Activated CD4-positive, alpha-beta memory T cell treated with anti-CD3 and anti-CD28 coated beads for 36 hours (primary cell): ENCODE measurements around the gene UBALD2. TPM values are rescaled to one million over a fixed set of nuclear protein-coding genes. Genes with fewer than 3 reads are reported as not detected.
"Not testable (repeated sequence)": the region's sequence is repeated elsewhere in the genome, so short reads cannot be mapped to it uniquely, and the experiment has no call there.

Experiments
- CTCF ChIA-PET: fragments of 350-600 bp; sonication (Branson Sonifier 250); formaldehyde crosslinking; loops from one replicate; lab custom pipeline; 2021; ENCODE audit warnings: antibody characterized with exemption, inconsistent platforms; lab: Charles Lee
- POLR2A ChIA-PET: fragments of 350-600 bp; sonication (Branson Sonifier 250); formaldehyde crosslinking; loops from one replicate; lab custom pipeline; 2021; ENCODE audit warnings: antibody characterized with exemption; lab: Charles Lee
- DNase-seq: peaks from one replicate; pipeline ENCODE4 v3.0.0-alpha.2; 2020
- H3K27ac Mint-ChIP-seq: one replicate; pipeline ENCODE4 v1.8.0; 2021; ENCODE audit warnings: mixed read lengths
- H3K27me3 Mint-ChIP-seq: one replicate; pipeline ENCODE4 v1.8.0; 2021; ENCODE audit warnings: mixed read lengths
- H3K36me3 Mint-ChIP-seq: one replicate; pipeline ENCODE4 v1.8.0; 2021; ENCODE audit warnings: mixed read lengths
- H3K4me1 Mint-ChIP-seq: one replicate; pipeline ENCODE4 v1.8.0; 2021; ENCODE audit warnings: low read depth, mixed read lengths
- H3K4me3 Mint-ChIP-seq: one replicate; pipeline ENCODE4 v1.8.0; 2021; ENCODE audit warnings: mild to moderate bottlenecking, mixed read lengths
- H3K9me3 Mint-ChIP-seq: one replicate; pipeline ENCODE4 v1.8.0; 2021; ENCODE audit warnings: mixed read lengths
- intact Hi-C: fragments of 100-400 bp; cut with micrococcal nuclease; formaldehyde crosslinking; loops from one replicate; pipeline ENCODE4 v1.15.1; 2023
- total RNA-seq, 2 experiments: library from RNA; stranded (reverse); gene quantifications; one replicate each; pipeline ENCODE4 v1.2.3, GENCODE V29; 2021

UBALD2 gene
- total RNA-seq, result 100 to 1,000 TPM; 317 TPM

DNA sequence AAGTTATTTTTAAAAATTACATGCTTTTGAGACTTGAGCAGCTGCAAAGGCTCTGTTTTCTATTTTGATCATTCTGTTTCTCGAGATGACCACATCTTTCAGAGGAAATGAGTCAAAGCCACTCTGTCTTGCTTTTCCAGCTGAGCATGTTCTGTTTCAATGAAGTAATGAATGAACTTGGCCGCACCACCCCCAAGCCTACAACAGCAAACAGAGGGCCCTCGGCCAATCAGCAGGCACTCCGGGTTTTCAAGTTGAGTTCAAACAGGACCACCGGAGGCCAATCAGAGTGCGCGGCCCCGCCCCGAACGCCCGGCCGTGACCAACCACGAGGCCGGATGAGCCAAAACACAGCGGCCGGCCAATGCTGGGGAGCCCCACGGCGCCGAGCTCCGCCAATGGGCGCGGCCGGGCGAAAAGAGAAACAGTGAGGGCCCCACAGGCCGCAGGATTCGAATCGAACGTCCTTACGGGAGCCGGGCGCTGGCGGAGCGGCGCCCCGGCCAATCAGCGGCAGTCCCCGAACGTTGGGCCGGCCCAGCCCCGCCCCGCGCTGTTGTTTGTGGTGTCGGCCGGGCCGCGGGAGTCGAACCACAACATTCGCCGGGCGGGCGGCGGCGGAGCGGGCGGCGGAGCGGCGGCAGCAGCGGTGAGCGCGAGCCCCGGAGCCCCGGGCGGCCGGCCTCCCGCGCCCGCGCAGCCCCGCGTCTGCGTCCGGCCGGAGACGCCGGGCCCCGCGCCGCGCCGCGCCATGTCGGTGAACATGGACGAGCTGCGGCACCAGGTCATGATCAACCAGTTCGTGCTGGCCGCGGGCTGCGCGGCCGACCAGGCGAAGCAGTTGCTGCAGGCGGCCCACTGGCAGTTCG lies at the start of gene UBALD2:
Gene UBALD2 (plus strand): TSS at position 594 of the 869 bp plus-strand sequence. CDS start 158 bp downstream, at position 752.
- Mint-ChIP-seq H3K27ac (peak within 1 kb of the TSS; percentile 97), H3K9me3 (no peaks in the 10 kb centered on the region), H3K36me3 (peaks cover 42% of the 10 kb centered on the region), H3K4me3 (peak within 1 kb of the TSS; percentile 92), H3K4me1 (peaks cover 48% of the 10 kb centered on the region), H3K27me3 (no peaks in the 10 kb centered on the region)
- intact Hi-C loops, result loop anchor here (1.0 to 5.0 kb wide), 6 partner anchors 7 to 480 kb away; partner anchors contain the start of genes MFSD11, SRSF2 and UNK
- DNase-seq, result peak; percentile 100
- CTCF ChIA-PET, result interaction anchor here (0.7 to 3.9 kb wide), 13 partner anchors 8 to 144 kb away, joined by 3 to 15 read pairs (median 4); no protein-coding TSS in a partner anchor
- POLR2A ChIA-PET, result interaction anchor here (0.6 to 12.3 kb wide), 18 partner anchors 8 to 292 kb away, joined by 3 to 298 read pairs (median 6); partner anchors contain the start of genes EXOC7 and RNF157

- ChIA-PET CTCF (interaction anchor here (0.7 to 1.5 kb wide), 5 partner anchors 17 to 339 kb away, joined by 3 to 5 read pairs (median 3); no protein-coding TSS in a partner anchor), POLR2A (interaction anchor here (0.7 to 0.9 kb wide), 2 partner anchors 48 to 163 kb away, joined by 3 to 4 read pairs; partner anchors contain the start of gene UBALD2)
- H3K27ac Mint-ChIP-seq, result no peak overlapping the region
- no peak overlapping the region for H3K4me3 Mint-ChIP-seq
- peaks cover 2% of the 10 kb centered on the region for H3K36me3 Mint-ChIP-seq
- intact Hi-C loops, result no loop called here
- H3K9me3 Mint-ChIP-seq, result no peaks in the 10 kb centered on the region
- peaks cover 45% of the 10 kb centered on the region for H3K4me1 Mint-ChIP-seq
- DNase-seq, result no peak
- H3K27me3 Mint-ChIP-seq, result no peaks in the 10 kb centered on the region
Measured at GRCh38 chr17:76217081-76217480, 48.1 kb upstream of the UBALD2 start.

- CTCF ChIA-PET, result interaction anchor here (1.0 kb wide), 1 partner anchor 14 kb away, joined by 3 read pairs; no protein-coding TSS in a partner anchor
- Mint-ChIP-seq H3K4me3 (no peak overlapping the region), H3K27me3 (no peaks in the 10 kb centered on the region), H3K4me1 (peaks cover 31% of the 10 kb centered on the region), H3K27ac (peak overlapping the region; percentile 68), H3K36me3 (no peaks in the 10 kb centered on the region), H3K9me3 (no peaks in the 10 kb centered on the region)
- no peak for DNase-seq
- intact Hi-C loops, result loop anchor here (2.0 kb wide), 1 partner anchor 21 kb away; no protein-coding TSS in a partner anchor
- POLR2A ChIA-PET, result interaction anchor here (1.2 to 1.4 kb wide), 2 partner anchors 12 to 28 kb away, joined by 5 read pairs; no protein-coding TSS in a partner anchor
Measured at GRCh38 chr17:76219670-76220383, 45.3 kb upstream of the UBALD2 start.

GRCh38 chr17:76223802-76224201 lies 41.3 kb upstream of the UBALD2 start:
- ChIA-PET CTCF (interaction anchor here (0.9 kb wide), 1 partner anchor 35 kb away, joined by 3 read pairs; no protein-coding TSS in a partner anchor), POLR2A (no interaction called here)
- Mint-ChIP-seq H3K36me3 (peaks cover 6% of the 10 kb centered on the region), H3K9me3 (no peaks in the 10 kb centered on the region), H3K4me3 (no peak overlapping the region), H3K27ac (no peak overlapping the region), H3K27me3 (no peaks in the 10 kb centered on the region), H3K4me1 (peaks cover 17% of the 10 kb centered on the region)
- intact Hi-C loops, result no loop called here
- no peak for DNase-seq

DNA sequence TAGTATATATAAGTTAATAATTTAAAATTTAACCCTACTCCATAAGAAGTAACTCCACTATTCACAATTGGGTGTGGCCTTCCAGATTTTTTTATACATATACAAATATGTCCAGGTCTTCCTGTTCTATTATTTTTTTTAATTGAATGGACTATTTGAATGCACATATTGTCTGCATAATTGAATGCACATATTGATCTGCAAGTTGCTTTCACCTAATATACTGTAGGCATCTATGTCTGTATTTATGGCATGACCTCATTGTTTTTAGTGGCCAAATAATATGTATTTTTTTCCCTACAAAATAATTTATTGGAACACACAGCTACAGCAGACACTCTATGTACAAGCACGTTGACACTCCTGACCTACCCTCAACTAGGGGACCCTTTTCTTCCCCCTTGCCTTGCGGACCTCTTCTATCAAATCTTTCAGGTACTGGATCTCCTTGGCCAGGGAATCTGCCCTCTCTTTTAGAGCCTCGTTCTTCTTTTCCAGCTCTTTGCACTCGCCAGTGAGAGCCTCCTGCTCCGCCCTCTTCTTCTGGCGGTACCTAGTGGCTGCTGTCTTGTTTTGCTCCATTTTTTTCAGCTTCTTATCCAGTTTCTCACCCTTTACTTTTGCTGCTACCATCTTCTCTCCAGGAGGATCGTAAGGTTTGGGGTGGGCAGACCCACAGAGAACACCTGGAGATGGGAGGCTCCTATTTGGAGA lies 39.6 kb upstream of the UBALD2 start:
- CTCF ChIA-PET, result not testable (repeated sequence)

GRCh38 chr17:76226749-76227148 lies 38.4 kb upstream of the UBALD2 start:
- intact Hi-C loops, DNase-seq, POLR2A ChIA-PET, CTCF ChIA-PET, H3K27me3 Mint-ChIP-seq, H3K9me3 Mint-ChIP-seq, H3K4me3 Mint-ChIP-seq, H3K27ac Mint-ChIP-seq, H3K36me3 Mint-ChIP-seq: not testable (repeated sequence)
- H3K4me1 Mint-ChIP-seq, result peaks cover 19% of the 10 kb centered on the region

More for the DNA sequence above, 39.6 kb upstream of the UBALD2 start:
- H3K27me3 Mint-ChIP-seq, H3K27ac Mint-ChIP-seq, DNase-seq, H3K4me3 Mint-ChIP-seq, H3K36me3 Mint-ChIP-seq, intact Hi-C loops, POLR2A ChIA-PET, H3K9me3 Mint-ChIP-seq: not testable (repeated sequence)
- peaks cover 19% of the 10 kb centered on the region for H3K4me1 Mint-ChIP-seq

DNA sequence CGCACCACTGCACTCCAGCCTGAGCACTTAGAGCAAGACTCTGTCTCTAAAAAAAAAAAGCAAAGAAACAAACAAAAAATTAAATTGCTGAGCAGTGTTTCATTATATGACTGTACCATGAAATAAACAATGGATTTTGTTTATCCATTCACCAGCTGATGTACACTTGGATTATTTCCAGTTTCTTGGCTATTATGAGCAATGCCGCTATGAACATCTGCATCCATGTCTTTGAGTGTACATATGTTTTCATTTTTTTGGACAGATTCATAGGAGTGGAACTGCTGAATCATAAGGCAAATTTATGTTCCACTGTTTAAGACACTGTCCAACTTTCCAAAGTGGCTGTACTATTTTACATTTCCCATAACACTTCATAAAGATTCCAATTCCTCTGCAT lies 32.8 kb upstream of the UBALD2 start:
- H3K9me3 Mint-ChIP-seq, result no peaks in the 10 kb centered on the region
- POLR2A ChIA-PET, result no interaction called here
- intact Hi-C loops, result no loop called here
- CTCF ChIA-PET, result interaction anchor here (1.1 kb wide), 1 partner anchor 53 kb away, joined by 3 read pairs; no protein-coding TSS in a partner anchor
- H3K27me3 Mint-ChIP-seq, result no peaks in the 10 kb centered on the region
- H3K27ac Mint-ChIP-seq, result no peak overlapping the region
- peaks cover 43% of the 10 kb centered on the region for H3K4me1 Mint-ChIP-seq
- no peak overlapping the region for H3K4me3 Mint-ChIP-seq
- H3K36me3 Mint-ChIP-seq, result peaks cover 5% of the 10 kb centered on the region
- DNase-seq, result no peak

- POLR2A ChIA-PET, result interaction anchor here (1.0 kb wide), 1 partner anchor 54 kb away, joined by 3 read pairs; no protein-coding TSS in a partner anchor
- Mint-ChIP-seq H3K36me3 (peaks cover 2% of the 10 kb centered on the region), H3K4me3 (no peak overlapping the region), H3K27me3 (no peaks in the 10 kb centered on the region), H3K9me3 (no peaks in the 10 kb centered on the region), H3K4me1 (peaks cover 47% of the 10 kb centered on the region), H3K27ac (no peak overlapping the region)
- DNase-seq, result no peak
- intact Hi-C loops, result no loop called here
- CTCF ChIA-PET, result interaction anchor here (0.7 to 1.9 kb wide), 3 partner anchors 13 to 108 kb away, joined by 3 to 6 read pairs (median 3); no protein-coding TSS in a partner anchor
Measured at GRCh38 chr17:76233588-76234353, 31.4 kb upstream of the UBALD2 start.

- H3K4me1 Mint-ChIP-seq, result peaks cover 47% of the 10 kb centered on the region
Measured at GRCh38 chr17:76234354-76234679, 30.8 kb upstream of the UBALD2 start.

GRCh38 chr17:76235883-76236282 lies 29.3 kb upstream of the UBALD2 start:
- Mint-ChIP-seq H3K27ac (no peak overlapping the region), H3K27me3 (no peaks in the 10 kb centered on the region), H3K4me3 (no peak overlapping the region), H3K9me3 (no peaks in the 10 kb centered on the region), H3K4me1 (peaks cover 41% of the 10 kb centered on the region), H3K36me3 (peaks cover 2% of the 10 kb centered on the region)
- ChIA-PET POLR2A (no interaction called here), CTCF (no interaction called here)
- intact Hi-C loops, result no loop called here
- no peak for DNase-seq

More at GRCh38 chr17:76234354-76234679, 30.8 kb upstream of the UBALD2 start:
- intact Hi-C loops, result no loop called here
- Mint-ChIP-seq H3K9me3 (no peaks in the 10 kb centered on the region), H3K36me3 (peaks cover 2% of the 10 kb centered on the region), H3K27me3 (no peaks in the 10 kb centered on the region), H3K27ac (no peak overlapping the region), H3K4me3 (no peak overlapping the region)
- DNase-seq, result no peak
- ChIA-PET POLR2A (no interaction called here), CTCF (interaction anchor here (1.3 to 1.9 kb wide), 2 partner anchors 45 to 108 kb away, joined by 3 to 6 read pairs; no protein-coding TSS in a partner anchor)
